HG02759 (cell line): ENCODE results near the gene RYR1.
A peak's percentile ranks its signal among the peaks of the same experiment; 100 is the strongest.
"Not testable (repeated sequence)": the region's sequence is repeated elsewhere in the genome, so short reads cannot be mapped to it uniquely, and the experiment has no call there.

Experiments used
- ATAC-seq: cut with Tn5 transposase; IDR thresholded peaks from one replicate; pipeline ENCODE4 v1.9.1; 2021; ENCODE audit warnings: mild to moderate bottlenecking, moderate library complexity; ENCODE audit not compliant: unreplicated experiment

Gene RYR1

GRCh38 chr19:38559428-38560401, 126.2 kb downstream of the RYR1 start:
- peak; percentile 73 for ATAC-seq

GRCh38 chr19:38561053-38561606, 127.6 kb downstream of the RYR1 start:
- ATAC-seq = no peak

DNA sequence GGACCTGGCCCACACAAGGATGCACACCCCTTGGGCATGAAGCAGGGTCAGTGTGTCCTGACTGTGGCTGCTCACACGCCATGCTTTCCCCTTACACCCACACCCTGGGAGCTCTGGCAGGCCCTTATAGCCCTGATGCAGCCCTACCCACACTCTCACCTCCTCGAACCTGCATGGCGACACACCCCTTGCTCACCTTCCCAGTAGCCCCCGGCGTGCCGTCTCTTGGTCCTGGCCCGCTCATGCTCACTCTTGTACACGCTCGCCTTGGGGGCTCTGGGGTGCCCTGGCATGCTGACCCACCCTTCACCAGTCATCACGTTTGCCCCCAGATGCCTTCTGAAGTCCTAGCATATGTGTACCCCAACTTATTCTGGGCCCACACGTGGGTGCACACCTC, 128.2 kb downstream of the RYR1 start:
- ATAC-seq = no peak

DNA sequence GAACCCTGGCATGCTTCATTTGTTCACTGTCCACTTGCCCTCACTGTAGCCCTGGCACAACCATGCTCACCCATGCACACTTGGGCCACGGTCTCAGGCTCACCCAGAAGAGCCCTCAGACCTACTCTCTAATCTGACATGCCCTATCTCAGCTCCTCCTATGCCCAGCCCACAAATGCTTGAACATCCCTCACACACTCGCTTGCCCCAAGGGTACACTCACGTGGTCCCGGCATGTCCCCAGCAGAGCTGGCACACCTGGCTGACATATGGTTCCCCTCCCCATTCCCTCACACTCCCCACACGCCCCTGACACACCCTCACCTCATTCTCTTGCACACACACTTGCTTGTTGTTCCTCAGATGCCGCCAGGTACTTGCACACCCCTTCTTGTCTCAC, 128.6 kb downstream of the RYR1 start:
- no peak for ATAC-seq

DNA sequence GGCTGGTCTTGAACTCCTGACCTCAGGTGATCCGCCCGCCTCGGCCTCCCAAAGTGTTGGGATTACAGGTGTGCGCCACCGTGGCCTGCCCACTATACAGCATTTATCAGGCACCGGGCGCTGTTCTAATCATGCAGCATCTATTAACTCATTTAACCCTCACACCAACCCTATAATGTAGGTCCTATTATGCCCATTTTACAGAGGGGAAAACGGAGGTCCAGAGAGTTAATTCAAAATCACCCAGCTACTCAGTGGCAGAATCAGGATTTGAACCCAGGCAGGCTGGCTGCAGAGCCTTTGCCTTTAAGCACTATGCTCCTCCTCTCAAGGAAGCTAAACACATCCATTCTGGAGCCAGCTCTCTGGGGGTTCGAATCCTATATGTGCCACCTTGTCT, 130.0 kb downstream of the RYR1 start:
- no peak for ATAC-seq

- no peak for ATAC-seq
These were observed 131.6 kb downstream of the RYR1 start for GRCh38 chr19:38564981-38565690.

GRCh38 chr19:38565691-38566105, 132.2 kb downstream of the RYR1 start:
- ATAC-seq = no peak

GRCh38 chr19:38569368-38569983, 136.0 kb downstream of the RYR1 start:
- ATAC-seq = no peak

DNA sequence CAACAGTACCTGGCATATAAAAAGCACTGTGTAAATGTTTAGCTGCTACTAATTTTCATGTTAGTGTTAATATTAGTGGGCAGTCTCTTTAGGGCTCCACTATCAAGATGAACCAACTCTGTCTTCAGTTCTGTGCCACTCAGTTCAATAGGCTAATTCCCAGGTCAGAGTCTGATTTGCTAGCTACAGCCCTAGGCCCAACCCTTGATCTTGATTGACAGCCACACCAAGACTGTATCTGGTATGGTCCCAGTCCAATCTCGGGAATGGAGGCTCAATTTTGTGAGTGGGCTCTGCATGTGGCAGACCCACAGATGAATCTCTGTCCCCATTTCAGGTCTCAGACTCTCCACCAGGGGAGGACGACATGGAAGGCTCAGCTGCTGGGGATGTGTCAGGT, 138.2 kb downstream of the RYR1 start:
- no peak for ATAC-seq

DNA sequence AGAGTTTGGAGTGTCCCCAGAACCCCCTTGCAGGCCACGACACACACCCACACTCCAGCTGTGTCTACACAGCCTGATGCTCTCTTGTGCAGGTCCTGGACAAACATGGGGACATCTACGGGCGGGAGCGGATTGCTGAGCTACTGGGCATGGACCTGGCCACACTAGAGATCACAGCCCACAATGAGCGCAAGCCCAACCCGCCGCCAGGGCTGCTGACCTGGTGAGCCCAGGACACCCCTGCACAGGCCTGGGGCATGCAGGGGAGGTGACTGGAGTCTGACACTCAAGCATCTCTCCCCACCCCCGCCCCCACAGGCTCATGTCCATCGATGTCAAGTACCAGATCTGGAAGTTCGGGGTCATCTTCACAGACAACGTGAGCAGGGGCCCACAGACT, 144.3 kb downstream of the RYR1 start:
- no peak for ATAC-seq

GRCh38 chr19:38579304-38579703, 145.8 kb downstream of the RYR1 start:
- not testable (repeated sequence) for ATAC-seq

GRCh38 chr19:38580080-38580479, 146.6 kb downstream of the RYR1 start:
- no peak for ATAC-seq

- ATAC-seq = peak; percentile 66
These were observed 149.9 kb downstream of the RYR1 start for GRCh38 chr19:38583219-38583984.

DNA sequence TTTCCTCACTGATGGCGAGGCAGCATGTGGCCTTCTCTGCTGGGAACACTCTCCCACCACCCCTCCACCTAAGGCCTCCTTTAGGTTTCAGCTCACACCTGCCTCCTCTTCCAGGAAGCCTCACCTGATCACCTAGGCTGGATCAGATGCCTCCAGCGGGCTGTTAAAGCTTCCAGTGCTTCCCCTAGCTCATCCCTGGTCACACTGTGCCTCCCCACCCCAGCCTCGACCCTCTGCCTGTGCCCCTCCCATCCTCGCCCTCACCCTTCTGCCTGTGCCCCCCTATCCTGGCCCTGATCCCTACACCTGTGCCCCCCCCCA, 150.5 kb downstream of the RYR1 start:
- no peak for ATAC-seq

GRCh38 chr19:38587562-38587961, 154.1 kb downstream of the RYR1 start:
- ATAC-seq = no peak

GRCh38 chr19:38588041-38588440, 154.6 kb downstream of the RYR1 start:
- no peak for ATAC-seq

- ATAC-seq = no peak
These were observed 159.4 kb downstream of the RYR1 start for GRCh38 chr19:38592940-38593339.

DNA sequence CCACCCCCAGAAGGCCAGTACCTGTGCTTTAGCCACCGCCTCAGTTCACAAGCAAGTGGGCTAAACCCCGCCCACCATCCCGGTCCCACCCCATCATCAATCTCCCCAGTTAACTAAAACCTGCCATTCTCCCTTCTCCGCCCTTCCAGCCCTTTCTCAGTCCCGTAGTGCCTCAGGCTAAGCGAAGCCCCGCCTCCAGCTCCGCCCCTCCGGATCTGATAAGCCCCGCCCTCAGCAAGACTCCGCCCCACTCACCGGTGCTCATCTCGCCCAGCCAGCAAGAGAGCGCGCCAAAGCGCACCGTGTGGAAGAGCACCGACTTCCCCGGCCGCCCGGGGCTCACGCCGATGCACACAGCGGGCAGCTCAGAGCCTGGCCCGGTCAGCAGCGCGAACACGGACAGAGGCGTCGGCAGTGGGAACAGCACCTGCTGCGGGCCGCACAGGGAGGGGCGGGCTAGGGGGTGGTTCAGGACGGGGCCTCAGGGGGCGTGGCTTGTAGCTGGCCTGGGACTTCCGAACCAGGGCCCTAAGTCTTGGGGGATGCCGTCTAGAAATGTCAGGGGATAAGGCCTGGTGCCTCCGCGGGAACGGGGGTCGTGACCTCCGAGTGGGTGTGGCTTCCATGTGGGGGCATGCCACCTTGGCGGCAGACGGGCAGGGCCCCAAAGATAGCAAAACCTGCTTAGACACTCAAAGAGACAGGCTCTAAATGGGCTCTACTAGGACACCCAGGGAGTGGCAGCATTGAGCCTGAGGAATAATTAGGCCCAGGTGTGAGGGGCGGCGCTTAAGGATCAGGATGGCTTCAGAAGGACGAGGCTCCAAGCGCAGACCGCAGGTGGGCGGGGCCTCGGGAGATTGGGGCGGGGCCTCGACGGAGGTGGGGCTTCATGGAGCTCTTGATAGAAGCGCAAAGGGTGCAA, 162.8 kb downstream of the RYR1 start:
- ATAC-seq = no peak

DNA sequence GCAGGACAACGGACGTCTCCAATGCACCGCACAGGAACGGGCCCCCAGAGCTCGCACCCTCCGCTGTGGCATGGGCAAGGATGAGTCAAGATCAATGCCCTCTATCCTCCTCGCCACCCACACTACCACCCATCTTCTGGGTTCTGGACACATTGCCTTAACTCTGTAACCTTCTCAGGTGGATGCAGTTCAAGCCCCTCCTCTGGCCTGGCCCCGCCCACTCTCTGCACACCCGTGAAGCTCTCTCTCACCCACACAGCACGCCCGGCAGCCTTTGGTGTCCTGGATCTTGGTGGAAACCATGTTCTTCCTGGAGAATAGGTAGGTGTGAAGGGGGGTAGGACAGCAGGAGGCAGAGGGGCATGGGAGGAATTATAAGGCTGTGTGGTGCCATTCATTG, 163.6 kb downstream of the RYR1 start:
- no peak for ATAC-seq

- no peak for ATAC-seq
These were observed 166.2 kb downstream of the RYR1 start for GRCh38 chr19:38599722-38600121.
